ENCODE results near the gene TEAD1.

TEAD1 gene

DNA sequence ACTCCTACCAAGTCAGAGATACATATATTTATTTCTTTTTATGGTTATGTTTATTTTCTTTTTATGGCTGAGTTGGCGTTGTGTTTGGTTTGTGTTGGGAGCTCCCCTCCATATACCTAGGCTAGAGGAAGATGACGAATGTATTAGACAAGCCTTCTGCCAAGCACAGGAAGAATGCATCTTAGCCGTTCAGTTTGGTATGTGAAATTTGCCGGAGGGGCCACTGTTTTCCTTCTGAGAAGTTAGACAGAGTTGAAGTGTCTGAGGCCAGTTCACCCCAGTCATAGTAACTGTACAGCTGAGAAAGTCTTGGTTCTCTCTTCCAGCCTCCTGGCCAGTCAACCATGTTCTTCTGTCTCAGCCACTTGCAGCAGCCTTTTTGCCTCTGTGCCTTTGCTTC lies 29.8 kb downstream of the TEAD1 start:
- Histone ChIP-seq H3K9me2 (replicated peaks; ENCODE audit: insufficient read depth, low read length) (no peaks in the 10 kb centered on the region), H3F3A (ENCODE audit: insufficient read depth, low read length) (peaks cover 43% of the 10 kb centered on the region), H3K4me3 (ENCODE audit: low read length) (no peak overlapping the region), H3K36me3 (replicated peaks; ENCODE audit: insufficient read depth, low read length) (no peaks in the 10 kb centered on the region), H4K20me1 (ENCODE audit: insufficient read depth, low read length) (no peaks in the 10 kb centered on the region), H3K4me1 (ENCODE audit: low read length) (peaks cover 45% of the 10 kb centered on the region), H2AFZ (ENCODE audit: low read length) (no peak overlapping the region), H3K27ac (ENCODE audit: low read length) (no peak overlapping the region; the same call in 1 of the 2 replicates), H3K27me3 (replicated peaks; ENCODE audit: insufficient read depth, low read length) (no peaks in the 10 kb centered on the region), H3K9me3 (replicated peaks; ENCODE audit: insufficient read depth, low read length) (no peaks in the 10 kb centered on the region), H3K79me2 (ENCODE audit: low read length) (peaks cover 83% of the 10 kb centered on the region), H3K4me2 (ENCODE audit: low read depth, low read length) (no peak overlapping the region), H3K9ac (ENCODE audit: low read length) (no peak overlapping the region)
- no peak for DNase-seq
- TF ChIP-seq EZH2phosphoT487 (IDR thresholded peaks at IDR 0.05; ENCODE audit: low read length), result no peak
- TF ChIP-seq, protein P1, sequence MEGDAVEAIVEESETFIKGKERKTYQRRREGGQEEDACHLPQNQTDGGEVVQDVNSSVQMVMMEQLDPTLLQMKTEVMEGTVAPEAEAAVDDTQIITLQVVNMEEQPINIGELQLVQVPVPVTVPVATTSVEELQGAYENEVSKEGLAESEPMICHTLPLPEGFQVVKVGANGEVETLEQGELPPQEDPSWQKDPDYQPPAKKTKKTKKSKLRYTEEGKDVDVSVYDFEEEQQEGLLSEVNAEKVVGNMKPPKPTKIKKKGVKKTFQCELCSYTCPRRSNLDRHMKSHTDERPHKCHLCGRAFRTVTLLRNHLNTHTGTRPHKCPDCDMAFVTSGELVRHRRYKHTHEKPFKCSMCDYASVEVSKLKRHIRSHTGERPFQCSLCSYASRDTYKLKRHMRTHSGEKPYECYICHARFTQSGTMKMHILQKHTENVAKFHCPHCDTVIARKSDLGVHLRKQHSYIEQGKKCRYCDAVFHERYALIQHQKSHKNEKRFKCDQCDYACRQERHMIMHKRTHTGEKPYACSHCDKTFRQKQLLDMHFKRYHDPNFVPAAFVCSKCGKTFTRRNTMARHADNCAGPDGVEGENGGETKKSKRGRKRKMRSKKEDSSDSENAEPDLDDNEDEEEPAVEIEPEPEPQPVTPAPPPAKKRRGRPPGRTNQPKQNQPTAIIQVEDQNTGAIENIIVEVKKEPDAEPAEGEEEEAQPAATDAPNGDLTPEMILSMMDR (IDR thresholded peaks at IDR 0.05; ENCODE audit: low read length), result no peak
- TF ChIP-seq EZH2 (optimal IDR thresholded peaks at IDR 0.05; ENCODE audit: low read depth, low read length), result no peak

DNA sequence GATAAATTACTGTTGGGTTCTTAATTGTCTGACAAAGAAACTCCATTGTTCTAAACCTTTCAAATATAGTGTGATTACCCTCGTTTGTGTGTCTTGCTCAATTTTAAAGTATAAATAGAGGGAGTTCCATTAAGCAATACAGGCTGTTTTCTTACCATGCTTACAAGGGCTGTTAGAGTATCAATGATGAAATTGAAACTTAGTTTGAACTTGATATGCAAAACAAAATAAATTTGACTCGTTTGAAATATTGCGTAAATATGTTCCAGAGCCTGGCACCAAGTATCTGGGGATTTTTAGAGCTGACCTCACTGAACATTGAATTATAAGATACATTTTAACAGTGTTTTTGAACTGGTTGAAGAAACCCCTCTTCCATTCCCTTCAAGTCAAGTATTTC lies 31.7 kb downstream of the TEAD1 start:
- peak overlapping the region; percentile 32 for H3K4me3 ChIP-seq (ENCODE audit: low read length)
- peaks cover 83% of the 10 kb centered on the region for H3K79me2 ChIP-seq (ENCODE audit: low read length)
- DNase-seq, result peak; percentile 45
- H3K4me2 ChIP-seq (ENCODE audit: low read depth, low read length), result peak overlapping the region; percentile 88
- peak overlapping the region; percentile 100 for H3K27ac ChIP-seq (ENCODE audit: low read length)
- peaks cover 43% of the 10 kb centered on the region for H3F3A ChIP-seq (ENCODE audit: insufficient read depth, low read length)
- no peaks in the 10 kb centered on the region for H3K36me3 ChIP-seq (replicated peaks; ENCODE audit: insufficient read depth, low read length)
- H4K20me1 ChIP-seq (ENCODE audit: insufficient read depth, low read length), result no peaks in the 10 kb centered on the region
- no peaks in the 10 kb centered on the region for H3K9me2 ChIP-seq (replicated peaks; ENCODE audit: insufficient read depth, low read length)
- no peaks in the 10 kb centered on the region for H3K9me3 ChIP-seq (replicated peaks; ENCODE audit: insufficient read depth, low read length)
- TF ChIP-seq, protein P1 (IDR thresholded peaks at IDR 0.05; ENCODE audit: low read length), result no peak
- TF ChIP-seq EZH2phosphoT487 (IDR thresholded peaks at IDR 0.05; ENCODE audit: low read length) (no peak), EZH2 (optimal IDR thresholded peaks at IDR 0.05; ENCODE audit: low read depth, low read length) (no peak)
- H3K9ac ChIP-seq (ENCODE audit: low read length), result peak overlapping the region; percentile 85
- no peaks in the 10 kb centered on the region for H3K27me3 ChIP-seq (replicated peaks; ENCODE audit: insufficient read depth, low read length)
- H2AFZ ChIP-seq (ENCODE audit: low read length), result no peak overlapping the region
- peaks cover 52% of the 10 kb centered on the region for H3K4me1 ChIP-seq (ENCODE audit: low read length)

- Histone ChIP-seq H3K9me2 (replicated peaks; ENCODE audit: insufficient read depth, low read length) (no peaks in the 10 kb centered on the region), H3K36me3 (replicated peaks; ENCODE audit: insufficient read depth, low read length) (no peaks in the 10 kb centered on the region), H3K9me3 (replicated peaks; ENCODE audit: insufficient read depth, low read length) (no peaks in the 10 kb centered on the region), H3K4me3 (ENCODE audit: low read length) (peak overlapping the region; percentile 46), H3K4me1 (ENCODE audit: low read length) (peaks cover 52% of the 10 kb centered on the region), H3K79me2 (ENCODE audit: low read length) (peaks cover 83% of the 10 kb centered on the region), H3K27me3 (replicated peaks; ENCODE audit: insufficient read depth, low read length) (no peaks in the 10 kb centered on the region), H3K9ac (ENCODE audit: low read length) (peak overlapping the region; percentile 85), H3K4me2 (ENCODE audit: low read depth, low read length) (peak overlapping the region; percentile 88), H4K20me1 (ENCODE audit: insufficient read depth, low read length) (no peaks in the 10 kb centered on the region), H3K27ac (ENCODE audit: low read length) (peak overlapping the region; percentile 100), H3F3A (ENCODE audit: insufficient read depth, low read length) (peaks cover 43% of the 10 kb centered on the region), H2AFZ (ENCODE audit: low read length) (no peak overlapping the region)
- TF ChIP-seq EZH2 (optimal IDR thresholded peaks at IDR 0.05; ENCODE audit: low read depth, low read length), result no peak
- no peak for TF ChIP-seq EZH2phosphoT487 (IDR thresholded peaks at IDR 0.05; ENCODE audit: low read length)
- TF ChIP-seq, protein P1 (IDR thresholded peaks at IDR 0.05; ENCODE audit: low read length), result no peak
- DNase-seq, result peak; percentile 93
Observed at GRCh38 chr11:12706545-12707499, 32.6 kb downstream of the TEAD1 start.
